Measurements from ENCODE around the gene BPIFB3.
A peak's percentile ranks its signal among the peaks of the same experiment; 100 is the strongest.

BPIFB3 gene

GRCh38 chr20:33059136-33059535 is 5.4 kb downstream of the BPIFB3 start:
- Mint-ChIP-seq H3K27me3 (no peaks in the 10 kb centered on the region), H3K27ac (no peak overlapping the region), H3K36me3 (no peaks in the 10 kb centered on the region), H3K4me3 (no peak overlapping the region), H3K9me3 (peaks cover 0 to 2% of the 10 kb centered on the region in 2 donors), H3K4me1 (peaks cover 0 to 2% of the 10 kb centered on the region in 2 donors)
- ATAC-seq (replicated peaks) (no peak), DNase-seq (no peak)

- peaks cover 0 to 2% of the 10 kb centered on the region in 2 donors for H3K4me1 Mint-ChIP-seq
- no peak overlapping the region for H3K27ac Mint-ChIP-seq
- no peaks in the 10 kb centered on the region for H3K36me3 Mint-ChIP-seq
- no peaks in the 10 kb centered on the region for H3K9me3 Mint-ChIP-seq
- ATAC-seq (replicated peaks) (no peak), DNase-seq (no peak)
- H3K4me3 Mint-ChIP-seq: no peak overlapping the region
- H3K27me3 Mint-ChIP-seq: no peaks in the 10 kb centered on the region
These were observed 6.2 kb downstream of the BPIFB3 start for GRCh38 chr20:33059741-33060390.

DNA sequence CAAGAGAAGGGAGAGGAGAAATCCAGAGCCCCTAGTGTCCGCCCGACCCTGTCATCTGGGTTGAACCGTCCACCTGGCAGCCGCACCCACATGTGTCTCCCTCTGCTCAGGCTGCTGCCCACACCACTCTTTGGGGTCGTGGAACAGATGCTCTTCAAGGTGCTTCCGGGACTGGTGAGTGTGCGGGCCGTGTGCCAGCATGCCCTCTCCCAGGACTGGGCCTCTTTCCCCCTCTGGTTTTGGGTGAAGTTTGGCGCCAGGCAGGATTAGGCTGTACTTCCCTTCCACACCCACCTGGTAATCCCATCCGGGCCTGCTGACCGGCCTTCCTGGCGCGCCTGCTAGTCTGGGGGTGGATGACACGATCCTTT is 7.9 kb downstream of the BPIFB3 start:
- no peak overlapping the region for H3K4me3 Mint-ChIP-seq
- ATAC-seq (replicated peaks): no peak

GRCh38 chr20:33062105-33062824 is 8.6 kb downstream of the BPIFB3 start:
- no peak for ATAC-seq (replicated peaks)
- no peak overlapping the region for H3K4me3 Mint-ChIP-seq

More for the DNA sequence above, 7.9 kb downstream of the BPIFB3 start:
- Mint-ChIP-seq H3K4me1 (no peaks in the 10 kb centered on the region), H3K27ac (no peak overlapping the region), H3K9me3 (no peaks in the 10 kb centered on the region), H3K36me3 (no peaks in the 10 kb centered on the region), H3K27me3 (no peaks in the 10 kb centered on the region)
- no peak for DNase-seq

GRCh38 chr20:33062825-33063149 is 9.1 kb downstream of the BPIFB3 start:
- Mint-ChIP-seq H3K36me3 (no peaks in the 10 kb centered on the region), H3K27me3 (no peaks in the 10 kb centered on the region), H3K27ac (no peak overlapping the region), H3K4me1 (no peaks in the 10 kb centered on the region), H3K9me3 (no peaks in the 10 kb centered on the region), H3K4me3 (no peak overlapping the region)
- DNase-seq (no peak), ATAC-seq (replicated peaks) (no peak)

More at GRCh38 chr20:33062105-33062824, 8.6 kb downstream of the BPIFB3 start:
- H3K27ac Mint-ChIP-seq: no peak overlapping the region
- no peaks in the 10 kb centered on the region for H3K4me1 Mint-ChIP-seq
- DNase-seq: no peak
- H3K36me3 Mint-ChIP-seq: no peaks in the 10 kb centered on the region
- H3K9me3 Mint-ChIP-seq: no peaks in the 10 kb centered on the region
- no peaks in the 10 kb centered on the region for H3K27me3 Mint-ChIP-seq

DNA sequence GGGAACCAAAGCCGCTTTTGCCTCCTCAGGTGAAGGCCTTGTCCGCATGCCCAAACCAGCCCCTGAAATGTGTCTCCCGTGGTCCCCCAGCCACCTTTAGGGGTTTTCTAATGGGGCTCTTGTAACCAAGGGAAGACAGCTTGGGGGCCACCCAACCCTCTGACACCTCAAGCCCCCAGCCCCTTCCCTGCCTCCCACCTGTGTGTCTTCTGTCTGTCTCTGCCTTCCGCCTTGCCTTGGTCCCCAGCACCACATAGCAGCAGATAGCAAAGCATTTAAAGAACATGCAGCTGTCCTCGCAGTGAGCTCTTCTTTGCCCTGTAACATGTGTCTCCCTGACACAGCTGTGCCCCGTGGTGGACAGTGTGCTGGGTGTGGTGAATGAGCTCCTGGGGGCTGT is 9.6 kb downstream of the BPIFB3 start:
- Mint-ChIP-seq H3K4me3 (no peak overlapping the region), H3K4me1 (no peaks in the 10 kb centered on the region), H3K36me3 (no peaks in the 10 kb centered on the region), H3K27me3 (no peaks in the 10 kb centered on the region), H3K27ac (no peak overlapping the region), H3K9me3 (no peaks in the 10 kb centered on the region)
- ATAC-seq (replicated peaks): no peak
- DNase-seq: no peak

- Mint-ChIP-seq H3K27me3 (peaks cover 0 to 6% of the 10 kb centered on the region in 2 donors), H3K9me3 (no peaks in the 10 kb centered on the region), H3K4me1 (no peaks in the 10 kb centered on the region), H3K27ac (no peak overlapping the region), H3K36me3 (no peaks in the 10 kb centered on the region), H3K4me3 (no peak overlapping the region)
- ATAC-seq (replicated peaks) (no peak), DNase-seq (no peak)
These were observed 11.0 kb downstream of the BPIFB3 start for GRCh38 chr20:33064572-33065287.

- Mint-ChIP-seq H3K9me3 (no peaks in the 10 kb centered on the region), H3K27me3 (peaks cover 0 to 6% of the 10 kb centered on the region in 2 donors), H3K4me1 (peaks cover 0 to 2% of the 10 kb centered on the region in 2 donors), H3K4me3 (no peak overlapping the region), H3K36me3 (no peaks in the 10 kb centered on the region), H3K27ac (no peak overlapping the region)
- no peak for DNase-seq
- ATAC-seq (replicated peaks): no peak
These were observed 12.1 kb downstream of the BPIFB3 start for GRCh38 chr20:33065785-33066184.

- no peak overlapping the region for H3K27ac Mint-ChIP-seq
- no peaks in the 10 kb centered on the region for H3K9me3 Mint-ChIP-seq
- H3K4me3 Mint-ChIP-seq: no peak overlapping the region
- peaks cover 0 to 6% of the 10 kb centered on the region in 2 donors for H3K27me3 Mint-ChIP-seq
- ATAC-seq (replicated peaks) (no peak), DNase-seq (no peak)
- H3K4me1 Mint-ChIP-seq: peaks cover 0 to 2% of the 10 kb centered on the region in 2 donors
- H3K36me3 Mint-ChIP-seq: no peaks in the 10 kb centered on the region
These were observed 14.1 kb downstream of the BPIFB3 start for GRCh38 chr20:33067806-33068205.

GRCh38 chr20:33068251-33068939 is 14.7 kb downstream of the BPIFB3 start:
- Mint-ChIP-seq H3K27ac (no peak overlapping the region), H3K36me3 (no peaks in the 10 kb centered on the region), H3K9me3 (no peaks in the 10 kb centered on the region), H3K27me3 (peaks cover 0 to 6% of the 10 kb centered on the region in 2 donors), H3K4me3 (no peak overlapping the region), H3K4me1 (peaks cover 0 to 2% of the 10 kb centered on the region in 2 donors)
- ATAC-seq (replicated peaks): no peak
- DNase-seq: no peak

DNA sequence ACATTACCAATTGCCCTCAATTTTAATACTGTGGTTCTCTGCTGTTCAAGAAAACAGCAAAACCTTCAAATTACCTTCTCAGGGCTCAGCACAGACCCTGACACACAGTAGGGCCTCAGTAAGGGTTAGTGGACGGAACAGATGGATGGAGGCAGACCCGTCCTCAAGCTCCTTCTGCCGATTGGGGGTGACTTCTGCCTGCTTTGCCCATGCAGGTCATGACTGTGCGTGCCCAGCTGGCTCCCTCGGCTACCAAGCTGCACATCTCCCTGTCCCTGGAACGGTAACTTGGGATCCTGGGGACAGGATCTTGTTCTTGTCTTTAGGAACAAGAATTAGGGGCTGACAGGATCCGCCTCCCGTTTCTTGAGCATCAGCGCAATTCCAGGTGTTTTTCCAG is 16.0 kb downstream of the BPIFB3 start:
- ATAC-seq (replicated peaks): no peak
- H3K9me3 Mint-ChIP-seq: no peaks in the 10 kb centered on the region
- H3K36me3 Mint-ChIP-seq: no peaks in the 10 kb centered on the region
- DNase-seq: no peak
- peaks cover 7 to 9% of the 10 kb centered on the region in 2 donors for H3K27me3 Mint-ChIP-seq
- no peak overlapping the region for H3K4me3 Mint-ChIP-seq
- peaks cover 0 to 2% of the 10 kb centered on the region in 2 donors for H3K4me1 Mint-ChIP-seq
- H3K27ac Mint-ChIP-seq: peak overlapping the region; percentile 65

- H3K36me3 Mint-ChIP-seq: no peaks in the 10 kb centered on the region
- H3K4me3 Mint-ChIP-seq: no peak overlapping the region
- DNase-seq: no peak
- peaks cover 0 to 2% of the 10 kb centered on the region in 2 donors for H3K4me1 Mint-ChIP-seq
- H3K27ac Mint-ChIP-seq: no peak overlapping the region
- H3K9me3 Mint-ChIP-seq: no peaks in the 10 kb centered on the region
- peaks cover 12 to 16% of the 10 kb centered on the region in 2 donors for H3K27me3 Mint-ChIP-seq
- no peak for ATAC-seq (replicated peaks)
These were observed 16.7 kb downstream of the BPIFB3 start for GRCh38 chr20:33070111-33071053.

GRCh38 chr20:33071198-33071597 is 17.5 kb downstream of the BPIFB3 start:
- ATAC-seq (replicated peaks): no peak
- Mint-ChIP-seq H3K9me3 (no peaks in the 10 kb centered on the region), H3K4me3 (no peak overlapping the region), H3K27me3 (peaks cover 18 to 21% of the 10 kb centered on the region in 2 donors), H3K4me1 (peaks cover 0 to 2% of the 10 kb centered on the region in 2 donors), H3K36me3 (no peaks in the 10 kb centered on the region), H3K27ac (peak overlapping the region; percentile 26)
- no peak for DNase-seq

Data from stimulated activated naive B cell treated with anti-CD40 and anti-IgM and Interleukin-4, amounts not matched to agents 10 μg/mL and 1 μg/mL and 100 μg/mL, for 72 hours (primary cell).